ENCODE results near the gene RPL22L1. TPM values are rescaled to one million over a fixed set of nuclear protein-coding genes. Genes with fewer than 3 reads are reported as not detected.

RPL22L1 gene
- 169 and 192 TPM in 2 replicates for total RNA-seq

DNA sequence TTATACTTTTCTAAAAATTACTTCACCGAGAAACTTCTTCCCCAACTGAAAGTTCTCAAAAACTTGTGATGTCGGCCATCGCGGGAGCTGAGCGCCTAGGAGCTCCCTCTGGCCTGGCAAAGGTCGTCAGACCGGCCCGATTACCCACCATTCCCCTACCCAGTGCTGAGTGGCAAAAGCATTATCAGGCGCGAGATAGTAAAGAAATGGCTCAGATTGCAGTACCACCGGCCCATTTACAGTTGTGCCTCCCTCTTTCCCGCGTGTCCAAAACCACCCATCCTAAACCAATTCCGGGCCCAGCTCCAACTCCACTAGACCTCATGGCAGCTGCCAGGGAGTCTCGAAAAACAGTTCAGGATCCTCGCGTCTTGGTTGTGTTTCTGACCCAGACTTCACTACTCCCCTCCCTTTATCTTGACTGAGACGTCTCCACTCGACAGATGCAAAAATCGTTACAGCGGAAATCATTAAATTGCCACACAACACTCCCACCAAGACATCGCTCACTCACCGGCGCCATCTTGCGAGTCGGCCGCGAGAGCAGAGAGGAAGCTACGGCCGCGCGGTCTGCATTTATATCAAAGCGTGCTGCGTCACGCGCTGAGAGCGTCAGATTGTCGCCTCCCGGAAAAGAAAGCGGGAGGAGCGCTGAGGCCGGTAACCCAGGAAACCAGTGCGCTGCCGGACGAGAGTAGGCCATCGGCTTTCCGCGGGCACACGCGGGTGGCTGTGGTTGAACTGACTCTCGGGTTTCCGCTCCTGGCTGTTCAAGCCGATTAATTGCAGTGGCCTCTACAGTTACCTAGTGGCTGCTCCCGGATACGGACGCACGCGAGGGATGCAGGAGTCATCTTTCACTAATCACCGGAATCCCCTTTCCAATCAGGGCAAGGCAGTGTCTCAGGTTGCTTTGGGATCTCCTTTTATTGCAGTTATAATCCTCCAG, at the start of gene RPL22L1:
RPL22L1 (minus strand) TSS at position 551 of the 949 bp plus-strand sequence; CDS start at position 523, 28 bp downstream.

GRCh38 chr3:170908235-170909116, 38.5 kb upstream of the RPL22L1 start, which contains the start of gene EIF5A2:
EIF5A2 (minus strand) TSS chr3:170908637; CDS start chr3:170907806, 831 bp downstream.

Other genes with a start within 250 kb of the RPL22L1 start
- gene EIF5A2, start 38.4 kb upstream of the RPL22L1 start, total RNA-seq, result 5.5 and 8.7 TPM in 2 replicates
- gene SLC2A2, start 156.5 kb upstream of the RPL22L1 start, total RNA-seq, result under 0.01 TPM in 1 of 2 replicates, not detected in the other